Keratinocyte (primary cell): ENCODE data around the gene MEGF11. TPM values are rescaled to one million over a fixed set of nuclear protein-coding genes. Genes with fewer than 3 reads are reported as not detected.

Source experiments
- DNase-seq: peaks from one replicate; pipeline ENCODE4 v3.0.0-alpha.2; 2011; ENCODE audit warnings: low read depth, missing footprints, low spot score
- FAIRE-seq: peaks from 2 replicates; lab custom pipeline; 2011; peaks lifted over from hg19 to GRCh38; lab: Jason Lieb, UNC
- H2AFZ ChIP-seq: 2 replicates; pipeline ENCODE4 v1.6.0; 2012; ENCODE audit warnings: low read length, control low read depth, inconsistent platforms; ENCODE audit not compliant: control insufficient read depth
- H3K27ac ChIP-seq: 2 replicates; pipeline ENCODE4 v1.5.1; 2011; ENCODE audit warnings: low read length; ENCODE audit not compliant: control insufficient read depth, insufficient read depth
- H3K27me3 ChIP-seq: 3 replicates; pipeline ENCODE4 v1.6.0; 2011; ENCODE audit warnings: low read length; ENCODE audit not compliant: control insufficient read depth, insufficient read depth; ENCODE audit errors: extremely low read depth
- H3K36me3 ChIP-seq, 2 experiments: 2 replicates in 1 of 2; 3 replicates in 1 of 2; pipeline ENCODE4 v1.5.1; 2011; ENCODE audit warnings: low read length in 2 of 2, mild to moderate bottlenecking in 1 of 2; ENCODE audit not compliant: control insufficient read depth in 2 of 2, insufficient read depth in 2 of 2; ENCODE audit errors: extremely low read depth in 1 of 2
- H3K4me1 ChIP-seq: 3 replicates; pipeline ENCODE4 v1.5.1; 2011; ENCODE audit warnings: low read length; ENCODE audit not compliant: control insufficient read depth, insufficient read depth; ENCODE audit errors: extremely low read depth
- H3K4me2 ChIP-seq: 3 replicates; pipeline ENCODE4 v1.6.0; 2011; ENCODE audit warnings: low read depth, low read length; ENCODE audit not compliant: control insufficient read depth, insufficient read depth; ENCODE audit errors: extremely low read depth
- H3K4me3 ChIP-seq, 3 experiments: fragments of 200-600 bp in 1 of 3; sonication (generic) in 1 of 3; 2 replicates in 2 of 3; 3 replicates in 1 of 3; pipeline ENCODE4 v1.5.1; 2011 to 2016; ENCODE audit warnings: low read length in 3 of 3, mild to moderate bottlenecking in 3 of 3, control low read depth in 2 of 3, inconsistent platforms in 1 of 3, low read depth in 1 of 3, mixed read lengths in 1 of 3, mixed run types in 1 of 3, moderate library complexity in 1 of 3; ENCODE audit not compliant: control insufficient read depth in 2 of 3, insufficient read depth in 2 of 3; ENCODE audit errors: extremely low read depth in 1 of 3
- H3K79me2 ChIP-seq: 2 replicates; pipeline ENCODE4 v1.6.0; 2012; ENCODE audit warnings: low read length; ENCODE audit not compliant: control insufficient read depth, insufficient read depth
- H3K9ac ChIP-seq: 3 replicates; pipeline ENCODE4 v1.6.0; 2011; ENCODE audit warnings: low read length; ENCODE audit not compliant: control insufficient read depth, insufficient read depth; ENCODE audit errors: extremely low read depth
- H3K9me1 ChIP-seq: 3 replicates; pipeline ENCODE4 v1.6.0; 2011; ENCODE audit warnings: low read length; ENCODE audit not compliant: control insufficient read depth, insufficient read depth; ENCODE audit errors: extremely low read depth
- H3K9me3 ChIP-seq: 2 replicates; pipeline ENCODE4 v1.5.1; 2012; ENCODE audit warnings: low read depth, low read length; ENCODE audit not compliant: control insufficient read depth
- H4K20me1 ChIP-seq: 3 replicates; pipeline ENCODE4 v1.6.0; 2011; ENCODE audit warnings: low read length; ENCODE audit not compliant: control insufficient read depth, insufficient read depth; ENCODE audit errors: extremely low read depth
- CTCF ChIP-seq, 3 experiments: IDR thresholded peaks in 1 of 3; conservative IDR thresholded peaks in 1 of 3; optimal IDR thresholded peaks in 1 of 3; 2 replicates in 2 of 3; 3 replicates in 1 of 3; pipeline versions ENCODE3 to v1.5.1; 2011; ENCODE audit warnings: low read length in 3 of 3, mild to moderate bottlenecking in 3 of 3, moderate library complexity in 2 of 3, control low read depth in 1 of 3, inconsistent platforms in 1 of 3; ENCODE audit not compliant: insufficient read depth in 2 of 3; ENCODE audit errors: extremely low read depth in 1 of 3
- EZH2 ChIP-seq: IDR thresholded peaks from one replicate; pipeline ENCODE4 v1.6.1; 2012; ENCODE audit warnings: inconsistent platforms, mild to moderate bottlenecking, low read length, moderate library complexity
- dilution Hi-C: fragments of 300-500 bp; cut with MboI; formaldehyde crosslinking; loops from one replicate; pipeline ENCODE4 v1.7.0; 2020; ENCODE audit warnings: low sequenced_read_pairs; ENCODE audit not compliant: extremely low pct_ligation_motif_present
- polyA plus RNA-seq, 5 experiments: library from polyadenylated mRNA; depleted of rRNA in 3 of 5; stranded (reverse) in 3 of 5; stranded (forward) in 1 of 5; unstranded in 1 of 5; fragments of >200 nt; gene quantifications; 1 replicate in 1 of 5; 2 replicates in 3 of 5; 3 replicates in 1 of 5; pipeline versions ENCODE4 v1.2.1 to v1.2.3, GENCODE V29; 2011 to 2012; ENCODE audit warnings: missing spikeins in 2 of 5, low read depth in 1 of 5, low replicate concordance in 1 of 5

MEGF11 gene
- polyA plus RNA-seq, 1 donor (not counting 4 experiments of a cell fraction or from before 2014, with no cell fraction given), result not detected

GRCh38 chr15:66042624-66043023 is 210.9 kb downstream of the MEGF11 start:
- DNase-seq (no peak), FAIRE-seq (no peak)
- Histone ChIP-seq H3K4me1 (peaks cover 20% of the 10 kb centered on the region), H4K20me1 (no peaks in the 10 kb centered on the region), H2AFZ (no peak overlapping the region), H3K4me2 (no peak overlapping the region), H3K27me3 (peaks cover 2% of the 10 kb centered on the region), H3K36me3 (no peaks in the 10 kb centered on the region), H3K9me1 (no peaks in the 10 kb centered on the region), H3K9me3 (no peaks in the 10 kb centered on the region), H3K4me3 (no peak overlapping the region), H3K79me2 (no peaks in the 10 kb centered on the region), H3K9ac (no peak overlapping the region), H3K27ac (no peak overlapping the region)
- dilution Hi-C loops, result no loop called here
- TF ChIP-seq EZH2, result no peak
- no peak for TF ChIP-seq CTCF (optimal IDR thresholded peaks at IDR 0.05 in 1 of 3, IDR thresholded peaks at IDR 0.05 in 1 of 3, conservative IDR thresholded peaks at IDR 0.05 in 1 of 3; ENCODE audit: extremely low read depth in 1 of 3, insufficient read depth in 2 of 3, low read length in 3 of 3)

GRCh38 chr15:66041276-66041675 is 212.3 kb downstream of the MEGF11 start:
- Histone ChIP-seq H3K9me1 (no peaks in the 10 kb centered on the region), H3K27ac (no peak overlapping the region), H3K4me2 (no peak overlapping the region), H3K9me3 (no peaks in the 10 kb centered on the region), H3K4me3 (no peak overlapping the region), H2AFZ (no peak overlapping the region), H4K20me1 (no peaks in the 10 kb centered on the region), H3K36me3 (no peaks in the 10 kb centered on the region), H3K27me3 (no peaks in the 10 kb centered on the region), H3K4me1 (peaks cover 20% of the 10 kb centered on the region), H3K79me2 (no peaks in the 10 kb centered on the region), H3K9ac (no peak overlapping the region)
- no peak for FAIRE-seq
- dilution Hi-C loops, result no loop called here
- no peak for TF ChIP-seq EZH2
- DNase-seq, result no peak

- dilution Hi-C loops, result no loop called here
- Histone ChIP-seq H3K4me3 (no peak overlapping the region), H3K27ac (no peak overlapping the region), H2AFZ (no peak overlapping the region), H4K20me1 (no peaks in the 10 kb centered on the region), H3K9me3 (no peaks in the 10 kb centered on the region), H3K27me3 (no peaks in the 10 kb centered on the region), H3K9me1 (no peaks in the 10 kb centered on the region), H3K4me2 (no peak overlapping the region), H3K79me2 (no peaks in the 10 kb centered on the region), H3K9ac (no peak overlapping the region), H3K36me3 (no peaks in the 10 kb centered on the region), H3K4me1 (peaks cover 20% of the 10 kb centered on the region)
- TF ChIP-seq CTCF (optimal IDR thresholded peaks at IDR 0.05 in 1 of 3, IDR thresholded peaks at IDR 0.05 in 1 of 3, conservative IDR thresholded peaks at IDR 0.05 in 1 of 3; ENCODE audit: extremely low read depth in 1 of 3, insufficient read depth in 2 of 3, low read length in 3 of 3) (no peak), EZH2 (no peak)
- DNase-seq (no peak), FAIRE-seq (no peak)
Observed at GRCh38 chr15:66040211-66040892, 213.2 kb downstream of the MEGF11 start.
